NCI-H128 (cell line): ENCODE measurements around the gene ZNF653.

ENCODE experiments used
- DNase-seq: peaks from one replicate; lab custom pipeline; 2025; ENCODE audit not compliant: unreplicated experiment; lab: John Stamatoyannopoulos, UW

The ZNF653 gene

GRCh38 chr19:11519138-11519537 is 13.5 kb upstream of the ZNF653 start:
- no peak for DNase-seq

GRCh38 chr19:11513946-11514345 is 8.3 kb upstream of the ZNF653 start:
- no peak for DNase-seq

GRCh38 chr19:11510444-11510843 is 4.8 kb upstream of the ZNF653 start:
- no peak for DNase-seq

GRCh38 chr19:11507370-11508078 is 1.9 kb upstream of the ZNF653 start:
- DNase-seq = no peak

- no peak for DNase-seq
Measured at GRCh38 chr19:11506967-11507366, 1.3 kb upstream of the ZNF653 start.

- no peak for DNase-seq
Measured at GRCh38 chr19:11506101-11506555, 489 bp upstream of the ZNF653 start.

- peak; percentile 96 for DNase-seq
Measured at GRCh38 chr19:11505032-11505503, 571 bp downstream of the ZNF653 start.

GRCh38 chr19:11504502-11505031 is 1.1 kb downstream of the ZNF653 start:
- DNase-seq = no peak

- DNase-seq = no peak
Measured at GRCh38 chr19:11499890-11500420, 5.7 kb downstream of the ZNF653 start.

GRCh38 chr19:11499220-11499726 is 6.4 kb downstream of the ZNF653 start:
- no peak for DNase-seq

- peak; percentile 30 for DNase-seq
Measured at GRCh38 chr19:11496391-11497163, 9.1 kb downstream of the ZNF653 start.

GRCh38 chr19:11495885-11496284 is 9.8 kb downstream of the ZNF653 start:
- DNase-seq = no peak

GRCh38 chr19:11495481-11495880 is 10.2 kb downstream of the ZNF653 start:
- no peak for DNase-seq

GRCh38 chr19:11494634-11495285 is 10.9 kb downstream of the ZNF653 start:
- no peak for DNase-seq

- no peak for DNase-seq
Measured at GRCh38 chr19:11489378-11489777, 16.3 kb downstream of the ZNF653 start.

- DNase-seq = no peak
Measured at GRCh38 chr19:11486661-11487503, 18.8 kb downstream of the ZNF653 start.

- DNase-seq = no peak
Measured at GRCh38 chr19:11485245-11485837, 20.3 kb downstream of the ZNF653 start.

GRCh38 chr19:11483366-11484111 is 22.1 kb downstream of the ZNF653 start:
- DNase-seq = no peak
